Ishikawa (cell line): ENCODE measurements around the gene EGR2.

Experiments used
- CEBPB ChIP-seq: IDR thresholded peaks from 2 replicates; pipeline ENCODE4 v1.6.1; 2012
- CREB1 ChIP-seq: IDR thresholded peaks from 2 replicates; pipeline ENCODE4 v1.6.1; 2012; ENCODE audit warnings: low read depth
- EGR1 ChIP-seq: IDR thresholded peaks from 2 replicates; pipeline ENCODE4 v1.6.1; 2012
- EP300 ChIP-seq: IDR thresholded peaks from 2 replicates; pipeline ENCODE4 v1.6.1; 2012; ENCODE audit warnings: borderline replicate concordance
- FOXM1 ChIP-seq: IDR thresholded peaks from 2 replicates; pipeline ENCODE4 v1.6.1; 2012; ENCODE audit warnings: low read depth, borderline replicate concordance
- NFIC ChIP-seq: IDR thresholded peaks from 2 replicates; pipeline ENCODE4 v1.6.1; 2012
- RAD21 ChIP-seq: IDR thresholded peaks from 2 replicates; pipeline ENCODE4 v1.6.1; 2012; ENCODE audit warnings: low read depth
- TAF1 ChIP-seq: IDR thresholded peaks from 2 replicates; pipeline ENCODE4 v1.6.1; 2012; ENCODE audit warnings: low read depth, mild to moderate bottlenecking
- TCF12 ChIP-seq: IDR thresholded peaks from 2 replicates; pipeline ENCODE4 v1.6.1; 2012; ENCODE audit warnings: low read depth
- TEAD4 ChIP-seq: IDR thresholded peaks from 2 replicates; pipeline ENCODE4 v1.6.1; 2012
- USF1 ChIP-seq: IDR thresholded peaks from 2 replicates; pipeline ENCODE4 v1.6.1; 2012
- YY1 ChIP-seq: IDR thresholded peaks from 2 replicates; pipeline ENCODE4 v1.6.1; 2012; ENCODE audit warnings: low read depth
- ZBTB7A ChIP-seq: IDR thresholded peaks from 2 replicates; pipeline ENCODE4 v1.6.1; 2012; ENCODE audit warnings: low read depth
- TF ChIP-seq, protein P1 (sequence below): IDR thresholded peaks from 2 replicates; pipeline ENCODE4 v1.6.1; 2012; ENCODE audit warnings: low read depth, mild to moderate bottlenecking
- TF ChIP-seq, protein P2 (sequence below): IDR thresholded peaks from 2 replicates; pipeline ENCODE4 v1.6.1; 2012

The EGR2 gene

DNA sequence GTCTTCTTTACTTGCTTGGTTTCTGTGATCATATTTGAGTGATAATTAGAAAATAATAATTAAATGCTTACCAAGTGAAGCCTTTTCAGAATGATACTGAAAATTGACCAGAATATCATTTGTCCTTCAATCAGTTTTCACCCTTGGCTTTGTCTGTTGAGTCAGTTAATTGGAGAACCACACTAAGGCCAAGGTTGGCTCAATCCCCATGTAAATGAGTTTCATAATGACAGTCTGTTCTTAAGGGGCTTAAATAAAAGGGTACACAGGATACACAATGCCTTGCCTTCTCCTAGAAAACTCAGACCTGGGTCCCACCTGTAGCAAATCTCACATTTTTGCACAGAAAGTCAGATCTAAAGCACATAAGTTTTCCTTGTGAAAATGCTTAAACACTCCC, 31.3 kb upstream of the EGR2 start:
- TF ChIP-seq RAD21 (no peak), NFIC (no peak), CEBPB (no peak), TAF1 (no peak), CREB1 (no peak), TEAD4 (no peak), EGR1 (no peak), FOXM1 (no peak), YY1 (no peak), TCF12 (no peak), ZBTB7A (no peak), EP300 (no peak), USF1 (no peak)
- TF ChIP-seq, protein P1, sequence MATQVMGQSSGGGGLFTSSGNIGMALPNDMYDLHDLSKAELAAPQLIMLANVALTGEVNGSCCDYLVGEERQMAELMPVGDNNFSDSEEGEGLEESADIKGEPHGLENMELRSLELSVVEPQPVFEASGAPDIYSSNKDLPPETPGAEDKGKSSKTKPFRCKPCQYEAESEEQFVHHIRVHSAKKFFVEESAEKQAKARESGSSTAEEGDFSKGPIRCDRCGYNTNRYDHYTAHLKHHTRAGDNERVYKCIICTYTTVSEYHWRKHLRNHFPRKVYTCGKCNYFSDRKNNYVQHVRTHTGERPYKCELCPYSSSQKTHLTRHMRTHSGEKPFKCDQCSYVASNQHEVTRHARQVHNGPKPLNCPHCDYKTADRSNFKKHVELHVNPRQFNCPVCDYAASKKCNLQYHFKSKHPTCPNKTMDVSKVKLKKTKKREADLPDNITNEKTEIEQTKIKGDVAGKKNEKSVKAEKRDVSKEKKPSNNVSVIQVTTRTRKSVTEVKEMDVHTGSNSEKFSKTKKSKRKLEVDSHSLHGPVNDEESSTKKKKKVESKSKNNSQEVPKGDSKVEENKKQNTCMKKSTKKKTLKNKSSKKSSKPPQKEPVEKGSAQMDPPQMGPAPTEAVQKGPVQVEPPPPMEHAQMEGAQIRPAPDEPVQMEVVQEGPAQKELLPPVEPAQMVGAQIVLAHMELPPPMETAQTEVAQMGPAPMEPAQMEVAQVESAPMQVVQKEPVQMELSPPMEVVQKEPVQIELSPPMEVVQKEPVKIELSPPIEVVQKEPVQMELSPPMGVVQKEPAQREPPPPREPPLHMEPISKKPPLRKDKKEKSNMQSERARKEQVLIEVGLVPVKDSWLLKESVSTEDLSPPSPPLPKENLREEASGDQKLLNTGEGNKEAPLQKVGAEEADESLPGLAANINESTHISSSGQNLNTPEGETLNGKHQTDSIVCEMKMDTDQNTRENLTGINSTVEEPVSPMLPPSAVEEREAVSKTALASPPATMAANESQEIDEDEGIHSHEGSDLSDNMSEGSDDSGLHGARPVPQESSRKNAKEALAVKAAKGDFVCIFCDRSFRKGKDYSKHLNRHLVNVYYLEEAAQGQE = no peak
- TF ChIP-seq, protein P2, sequence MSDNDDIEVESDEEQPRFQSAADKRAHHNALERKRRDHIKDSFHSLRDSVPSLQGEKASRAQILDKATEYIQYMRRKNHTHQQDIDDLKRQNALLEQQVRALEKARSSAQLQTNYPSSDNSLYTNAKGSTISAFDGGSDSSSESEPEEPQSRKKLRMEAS = no peak

- no peak for TF ChIP-seq USF1
- TF ChIP-seq, protein P2 = no peak
- no peak for TF ChIP-seq NFIC
- no peak for TF ChIP-seq EP300
- TF ChIP-seq, protein P1 = no peak
- no peak for TF ChIP-seq RAD21
- TF ChIP-seq TCF12 = no peak
- no peak for TF ChIP-seq EGR1
- no peak for TF ChIP-seq TAF1
- TF ChIP-seq YY1 = no peak
- no peak for TF ChIP-seq TEAD4
- TF ChIP-seq FOXM1 = no peak
- TF ChIP-seq CEBPB = no peak
- no peak for TF ChIP-seq ZBTB7A
- no peak for TF ChIP-seq CREB1
These were observed 28.3 kb upstream of the EGR2 start for GRCh38 chr10:62844280-62845011.

DNA sequence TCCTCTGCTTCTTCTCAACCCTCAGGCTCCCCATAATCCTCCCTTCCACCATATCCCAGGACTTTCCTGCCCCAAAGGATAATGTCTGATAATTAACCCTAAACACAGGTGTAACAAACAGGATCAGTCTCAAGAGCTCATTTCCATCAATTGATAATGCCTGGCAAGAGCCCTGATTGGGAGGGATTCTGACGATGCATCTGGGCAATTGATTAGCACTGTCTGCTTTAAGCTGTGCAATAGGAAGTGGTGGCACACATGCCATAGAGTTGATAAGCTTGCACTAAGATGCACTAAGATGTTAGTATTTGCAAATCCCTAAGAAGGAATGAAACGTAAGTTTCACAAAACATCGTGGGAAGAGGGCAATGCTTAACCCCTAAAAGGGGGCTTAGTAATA, 27.4 kb upstream of the EGR2 start:
- TF ChIP-seq NFIC = no peak
- TF ChIP-seq, protein P1 = no peak
- no peak for TF ChIP-seq USF1
- TF ChIP-seq FOXM1 = no peak
- TF ChIP-seq ZBTB7A = no peak
- TF ChIP-seq TAF1 = no peak
- no peak for TF ChIP-seq EP300
- no peak for TF ChIP-seq CEBPB

DNA sequence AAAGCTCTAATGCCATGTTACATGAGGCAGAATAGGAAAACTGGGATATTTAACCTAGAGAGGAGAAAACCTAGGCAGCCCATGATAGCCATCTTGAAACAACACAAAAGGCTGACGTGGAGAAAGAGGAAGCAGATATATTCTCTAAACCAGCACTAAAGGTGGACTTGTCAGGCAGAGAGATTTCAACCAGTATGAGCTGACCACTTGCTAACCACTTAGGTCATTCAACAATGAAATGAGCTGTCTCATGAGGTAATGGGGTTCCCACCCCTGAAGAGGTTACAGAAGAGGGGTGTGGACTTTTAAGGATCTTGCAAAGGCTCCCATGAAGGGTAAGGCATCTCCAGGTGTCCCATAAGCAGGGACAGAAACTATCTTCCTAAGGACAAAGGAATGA, 26.8 kb upstream of the EGR2 start:
- no peak for TF ChIP-seq NFIC
- TF ChIP-seq RAD21 = no peak
- TF ChIP-seq, protein P2 = no peak
- no peak for TF ChIP-seq YY1
- TF ChIP-seq USF1 = no peak
- no peak for TF ChIP-seq CREB1
- TF ChIP-seq EP300 = no peak
- TF ChIP-seq TCF12 = no peak
- TF ChIP-seq, protein P1 = no peak
- no peak for TF ChIP-seq ZBTB7A
- no peak for TF ChIP-seq FOXM1
- TF ChIP-seq TEAD4 = no peak
- no peak for TF ChIP-seq TAF1
- TF ChIP-seq CEBPB = no peak
- TF ChIP-seq EGR1 = no peak
